HG02759 (cell line): Measurements from ENCODE around the gene PGC.

Experiments
- ATAC-seq: cut with Tn5 transposase; IDR thresholded peaks from one replicate; pipeline ENCODE4 v1.9.1; 2021; ENCODE audit warnings: mild to moderate bottlenecking, moderate library complexity; ENCODE audit not compliant: unreplicated experiment

Gene PGC

DNA sequence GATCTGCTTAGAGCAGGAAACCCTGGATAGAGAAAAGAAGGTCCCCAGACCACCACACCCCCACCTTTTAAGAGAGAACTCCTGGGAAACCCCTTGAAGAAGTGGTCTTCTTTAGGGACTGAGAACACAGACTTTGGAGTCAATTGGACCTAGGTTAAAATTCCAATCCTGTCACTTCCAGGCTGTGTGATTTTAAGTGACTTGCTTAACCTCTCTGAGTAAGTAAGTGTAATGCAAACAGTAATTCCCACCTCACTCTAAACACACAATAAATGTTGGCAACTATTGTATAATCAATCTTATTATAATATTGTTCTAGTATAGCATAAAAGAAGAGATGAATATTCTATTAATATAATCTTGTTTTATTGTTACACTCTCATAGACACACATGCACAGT lies 15.0 kb downstream of the PGC start:
- ATAC-seq: no peak

DNA sequence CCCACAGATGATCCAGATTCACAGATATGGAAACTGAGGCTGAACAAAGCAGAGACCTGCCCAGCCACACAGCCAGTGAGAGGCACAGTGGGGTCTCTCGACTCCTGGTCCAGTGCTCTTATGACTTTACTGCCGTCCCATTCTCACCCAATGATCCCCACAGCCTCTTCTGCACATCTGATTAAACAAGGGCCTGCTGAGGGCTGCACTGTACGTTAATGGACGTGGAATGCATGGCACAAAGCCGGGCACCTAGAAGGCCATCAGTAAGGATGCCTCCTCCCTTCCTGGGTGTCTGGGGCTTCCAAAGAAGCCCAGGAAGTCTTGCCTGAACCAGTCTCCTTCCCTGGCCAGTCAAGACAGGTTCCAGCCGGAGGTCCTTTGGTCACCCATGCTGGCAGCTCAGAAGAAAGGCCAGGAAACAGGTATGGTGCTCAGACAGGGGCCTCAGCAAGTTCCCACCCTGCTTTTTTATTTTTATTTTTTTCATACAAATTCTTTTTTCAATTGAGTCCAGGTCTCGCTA lies 15.6 kb downstream of the PGC start:
- no peak for ATAC-seq

DNA sequence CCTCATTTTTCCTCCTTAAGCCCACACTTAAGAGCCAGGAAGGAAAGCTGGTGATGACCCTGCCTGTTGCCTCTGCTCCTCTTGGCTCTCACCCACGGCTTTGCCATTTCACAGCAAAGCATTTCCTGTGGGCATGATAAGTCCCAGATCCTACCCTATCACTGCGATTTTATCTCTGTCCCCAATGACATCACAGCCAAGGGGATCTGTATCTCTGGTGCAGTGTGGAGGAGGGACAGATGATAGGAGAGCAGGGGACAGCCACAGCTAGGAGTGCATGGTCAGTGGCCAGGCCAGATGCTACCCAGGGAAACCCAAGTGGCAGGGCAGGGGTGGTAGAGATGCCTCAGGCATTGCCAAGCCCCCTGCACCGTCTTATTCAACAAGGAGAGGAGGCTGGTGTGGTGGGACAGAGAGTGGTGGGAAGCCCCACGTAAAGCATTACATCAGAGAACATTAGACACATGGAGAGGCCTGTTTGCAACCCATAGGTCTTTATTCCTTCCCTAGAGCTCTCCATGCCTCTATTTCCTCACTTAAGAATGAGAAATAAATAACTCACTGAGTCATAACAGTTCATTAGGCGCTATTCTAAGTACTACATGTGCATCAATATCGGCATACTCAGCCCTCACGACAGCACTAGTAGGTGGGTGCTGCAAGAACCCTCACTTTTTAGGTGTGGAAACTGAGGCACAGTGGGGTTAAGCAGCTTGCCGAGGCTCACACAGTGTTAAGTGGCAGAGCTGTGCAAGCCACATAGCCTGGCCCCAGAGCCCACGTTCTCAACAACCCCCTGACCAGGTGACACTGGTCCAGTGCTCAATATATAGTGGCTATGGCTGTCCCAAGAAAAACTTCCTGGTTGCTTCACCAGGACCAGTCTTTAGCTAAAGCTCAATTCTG lies 16.4 kb downstream of the PGC start:
- ATAC-seq: no peak

- no peak for ATAC-seq
Observed at GRCh38 chr6:41729624-41730023, 17.6 kb downstream of the PGC start.

DNA sequence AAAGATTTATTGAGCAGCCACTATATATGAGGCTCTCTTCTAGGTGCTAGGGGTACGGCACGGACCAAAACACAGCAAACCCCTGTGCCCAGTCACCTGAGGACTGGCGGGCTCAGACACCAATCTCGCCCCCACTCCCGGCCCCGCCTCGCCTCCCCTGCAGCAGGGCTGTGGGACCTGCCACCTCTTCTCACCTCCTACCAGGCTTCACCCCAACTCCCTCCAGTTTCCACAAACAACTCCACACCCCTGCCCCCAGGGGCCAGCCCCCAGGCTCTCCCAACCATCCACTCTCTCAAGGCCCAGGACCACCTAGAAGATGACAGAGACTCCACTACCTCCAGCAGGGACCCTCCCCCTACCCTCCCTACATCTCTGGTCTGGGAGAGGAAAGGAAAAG lies 18.2 kb downstream of the PGC start:
- ATAC-seq: no peak

DNA sequence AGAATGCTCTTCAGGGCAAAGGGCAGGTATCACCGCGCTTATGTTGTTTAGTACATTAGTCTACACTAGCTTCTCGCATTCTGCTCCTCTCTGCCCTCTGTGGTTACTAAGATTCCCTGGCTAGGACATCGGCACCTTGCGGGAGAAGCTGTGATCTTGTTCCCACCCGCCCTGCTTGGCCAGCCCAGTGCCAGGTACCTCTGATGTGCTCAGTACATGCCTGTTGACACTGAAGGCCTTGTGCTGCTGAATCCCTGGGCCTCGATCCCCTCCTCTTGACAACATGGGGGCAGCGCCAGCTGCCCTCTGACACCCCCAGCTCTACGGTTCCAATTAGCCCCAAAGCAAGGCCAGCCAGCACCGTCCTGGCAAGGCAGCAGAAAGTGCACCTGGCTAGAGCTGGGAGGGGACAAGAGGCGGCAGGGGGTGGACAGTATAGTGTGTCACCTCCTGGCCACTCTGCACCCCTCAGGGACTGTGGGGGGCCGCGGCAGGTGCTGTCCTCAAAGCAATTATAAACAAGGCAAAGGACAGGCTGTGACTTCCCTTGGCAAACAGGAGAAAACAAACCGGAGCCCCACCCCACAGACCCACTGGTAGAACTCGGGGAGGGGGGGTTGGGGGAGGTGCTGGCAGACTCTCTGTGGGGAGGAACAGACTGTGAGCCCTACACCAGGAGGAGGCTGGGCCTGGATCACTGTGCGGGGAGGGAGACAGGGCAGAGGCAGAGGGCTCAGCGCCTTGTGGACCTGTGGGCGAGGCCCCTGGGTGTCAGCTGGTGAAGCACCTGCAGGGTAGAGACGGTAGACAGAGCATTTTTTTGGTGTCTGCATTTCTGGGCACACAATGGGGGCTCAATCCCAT lies 18.9 kb downstream of the PGC start:
- no peak for ATAC-seq

- ATAC-seq: no peak
Observed at GRCh38 chr6:41727705-41728072, 19.5 kb downstream of the PGC start.

DNA sequence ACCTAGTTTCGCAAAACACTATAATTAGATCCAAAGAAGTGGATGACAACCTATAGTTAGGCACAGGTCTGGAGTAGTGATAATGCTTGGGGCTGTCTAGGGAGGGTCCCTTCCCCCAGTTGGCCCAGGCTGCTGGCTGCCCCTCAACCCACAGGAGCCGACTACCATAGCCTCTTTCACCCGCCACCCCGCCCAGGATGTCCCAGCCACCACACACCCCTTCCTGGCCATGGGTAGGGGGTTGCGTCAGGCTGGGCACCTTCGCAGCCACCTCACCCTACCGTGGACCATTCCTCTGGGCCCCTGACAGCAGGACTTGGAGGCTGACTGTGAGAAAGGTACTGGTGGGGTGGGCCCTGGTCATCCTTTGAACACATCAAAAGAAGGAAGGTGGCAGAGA lies 20.3 kb downstream of the PGC start:
- no peak for ATAC-seq

DNA sequence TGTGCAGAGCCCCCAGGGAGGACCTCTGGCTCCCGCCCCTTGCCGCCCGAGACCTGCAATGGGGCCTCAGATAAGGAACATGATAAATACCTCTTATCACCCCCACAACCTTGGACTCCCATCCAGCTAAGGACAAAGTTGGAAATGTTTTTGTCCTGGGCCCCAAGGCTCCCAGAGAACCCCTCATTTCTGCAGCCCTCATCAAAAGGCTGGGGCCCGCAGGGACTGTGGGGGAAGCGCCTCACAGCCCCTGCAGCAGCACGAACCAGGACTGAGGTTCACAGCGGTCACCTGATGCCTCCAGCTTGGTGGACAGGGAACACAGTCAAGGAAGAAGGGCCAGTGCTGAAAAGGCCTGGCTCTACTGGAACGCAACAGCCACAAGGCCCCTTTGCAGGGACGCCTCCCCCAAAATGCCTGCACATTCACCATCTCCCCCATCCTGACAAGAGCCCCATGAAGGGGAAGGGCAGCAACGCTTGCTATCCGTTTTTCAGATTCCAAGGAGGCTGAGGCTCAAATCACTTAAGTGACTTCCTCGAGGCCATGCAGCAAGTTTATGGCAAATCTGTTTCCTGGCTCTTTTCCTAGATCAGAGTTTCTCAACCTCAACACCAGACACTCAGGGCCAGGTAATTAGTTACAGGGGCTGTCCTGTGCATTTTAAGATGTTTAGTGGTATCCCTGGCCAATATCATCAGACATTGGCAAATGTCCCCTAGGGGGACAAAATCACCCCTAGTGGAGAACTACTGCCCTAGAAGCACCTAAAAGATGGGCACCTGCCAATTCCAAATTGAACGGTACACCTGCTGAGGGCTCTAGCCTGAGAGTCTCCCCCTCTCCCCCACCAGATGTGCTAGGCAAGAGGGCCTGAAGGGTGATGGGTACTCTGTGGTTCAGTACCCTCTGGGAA lies 22.4 kb downstream of the PGC start:
- ATAC-seq: no peak

DNA sequence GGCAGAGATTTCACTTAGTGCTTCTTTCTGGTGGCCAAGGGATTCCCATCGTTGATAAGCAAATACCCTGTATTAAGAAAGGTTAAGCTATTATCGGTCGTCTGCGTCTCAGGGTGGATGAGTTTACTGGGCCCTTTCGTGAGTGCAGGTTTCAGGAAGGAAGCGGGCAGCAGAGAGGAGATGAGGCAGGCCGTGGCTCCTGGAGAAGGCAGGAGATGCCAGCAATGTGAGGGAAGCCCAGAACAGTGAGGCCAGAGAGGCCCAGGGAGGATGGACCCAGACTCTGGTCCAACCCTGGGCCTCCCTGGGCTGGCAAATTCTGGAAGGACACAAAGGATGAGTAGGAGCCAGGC lies 23.0 kb downstream of the PGC start:
- no peak for ATAC-seq

DNA sequence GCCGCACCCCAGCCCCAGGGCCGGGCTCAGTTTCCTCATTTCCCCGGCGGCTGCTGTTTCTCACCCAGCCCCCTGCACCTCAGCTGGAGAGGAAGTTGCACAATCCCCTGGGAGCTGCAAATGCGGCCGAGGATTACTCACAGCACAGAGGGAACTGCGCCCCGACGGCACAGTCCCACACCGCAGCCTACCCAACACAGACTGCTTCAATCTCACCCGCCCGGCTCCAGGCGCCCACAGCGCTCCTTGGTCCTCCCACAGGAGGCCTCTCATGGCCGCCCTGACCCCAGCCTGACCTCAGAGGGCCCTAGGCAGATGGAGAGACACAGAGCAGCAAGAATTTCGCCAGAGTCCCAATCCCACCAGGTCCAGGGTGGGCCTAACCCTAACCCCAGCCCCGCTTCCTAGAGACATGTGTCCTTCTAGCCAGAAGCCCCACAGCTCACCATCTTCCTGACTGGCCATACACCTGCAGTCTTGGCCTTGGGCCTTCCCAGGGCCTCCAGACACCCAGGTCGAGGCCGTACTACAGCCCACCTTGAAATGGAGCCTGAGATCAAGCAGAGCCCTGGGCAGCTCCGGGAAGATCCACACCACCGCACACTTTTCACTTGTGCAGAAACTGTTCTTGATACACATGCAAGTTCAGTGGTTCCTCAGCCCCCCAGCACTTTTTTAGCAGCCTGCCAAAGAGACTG lies 23.5 kb downstream of the PGC start:
- ATAC-seq: peak; percentile 72

- ATAC-seq: no peak
Observed at GRCh38 chr6:41722969-41723529, 24.1 kb downstream of the PGC start.

DNA sequence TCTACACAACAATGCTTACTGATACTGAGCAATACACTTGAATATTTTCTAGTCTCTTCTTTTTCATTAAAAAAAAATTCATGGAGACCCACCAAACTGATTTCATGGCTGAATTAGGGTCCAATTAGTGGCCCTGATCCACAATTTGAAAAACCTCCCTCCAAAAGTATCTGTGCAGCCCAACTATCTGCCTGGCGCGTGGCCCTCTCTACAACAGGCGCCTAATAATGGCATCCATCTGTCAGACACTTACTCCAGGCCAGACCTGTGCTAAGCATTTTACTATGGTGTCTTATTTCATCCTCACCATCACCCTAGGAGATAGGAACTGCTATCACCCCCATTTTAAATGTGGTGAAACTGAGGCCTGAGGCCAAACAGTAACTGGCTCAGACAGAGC lies 25.8 kb downstream of the PGC start:
- ATAC-seq: no peak

GRCh38 chr6:41720783-41721182 lies 26.4 kb downstream of the PGC start:
- ATAC-seq: no peak

DNA sequence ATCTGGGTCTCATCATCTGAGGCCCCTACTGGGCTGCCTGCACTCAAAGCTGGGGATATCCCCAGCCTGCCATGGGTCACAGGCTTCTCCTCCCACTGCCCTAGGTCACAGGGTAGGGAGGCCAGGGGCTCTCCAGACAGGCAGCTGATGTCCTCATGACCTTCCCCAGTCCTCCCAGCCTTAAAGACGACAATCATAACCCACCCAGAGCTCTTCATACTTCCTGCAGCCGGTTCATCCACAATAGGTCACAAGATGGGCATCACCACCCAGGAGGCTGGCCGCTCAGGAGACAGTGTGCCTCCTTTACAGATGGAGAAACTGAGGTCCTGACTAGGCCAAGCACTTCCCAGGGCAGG lies 27.0 kb downstream of the PGC start:
- peak; percentile 38 for ATAC-seq

DNA sequence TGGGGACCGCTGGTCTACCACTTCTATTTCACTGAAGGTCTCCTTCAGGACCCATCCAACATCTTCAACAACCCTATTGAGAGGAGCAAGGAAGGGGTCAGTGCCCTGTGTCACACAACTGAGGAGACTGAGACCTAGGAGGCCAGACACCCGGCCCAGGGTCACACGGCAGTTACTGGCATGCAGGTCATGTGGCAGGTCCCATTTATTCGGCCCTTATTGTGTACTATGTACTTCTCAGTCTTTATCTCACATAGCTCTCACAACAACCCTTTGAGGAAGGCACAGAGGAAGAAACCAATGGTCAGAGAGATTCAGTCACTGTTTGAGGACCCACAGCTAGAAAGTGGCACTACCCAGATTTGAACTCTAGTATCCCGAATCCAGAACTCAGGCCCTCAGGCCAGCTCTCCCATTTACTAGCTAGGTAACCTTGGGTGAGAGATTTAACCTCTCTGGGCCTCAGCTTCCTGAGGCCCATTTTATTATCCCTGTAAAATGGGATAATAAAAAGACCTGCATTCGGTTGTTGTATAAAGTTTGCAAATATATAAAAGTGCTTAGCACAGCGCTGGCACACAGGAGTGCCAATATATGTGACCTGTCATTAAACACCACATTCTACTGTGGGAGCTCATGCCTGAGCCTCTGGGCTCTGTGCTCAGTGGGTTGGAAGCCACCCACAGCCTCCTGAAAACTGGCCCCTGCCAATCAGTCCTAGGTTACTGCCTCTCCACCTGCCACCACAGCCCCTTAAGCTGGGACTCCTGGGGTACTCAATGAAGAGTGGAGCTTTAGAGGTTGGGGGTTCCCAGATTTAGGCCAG lies 27.5 kb downstream of the PGC start:
- no peak for ATAC-seq

DNA sequence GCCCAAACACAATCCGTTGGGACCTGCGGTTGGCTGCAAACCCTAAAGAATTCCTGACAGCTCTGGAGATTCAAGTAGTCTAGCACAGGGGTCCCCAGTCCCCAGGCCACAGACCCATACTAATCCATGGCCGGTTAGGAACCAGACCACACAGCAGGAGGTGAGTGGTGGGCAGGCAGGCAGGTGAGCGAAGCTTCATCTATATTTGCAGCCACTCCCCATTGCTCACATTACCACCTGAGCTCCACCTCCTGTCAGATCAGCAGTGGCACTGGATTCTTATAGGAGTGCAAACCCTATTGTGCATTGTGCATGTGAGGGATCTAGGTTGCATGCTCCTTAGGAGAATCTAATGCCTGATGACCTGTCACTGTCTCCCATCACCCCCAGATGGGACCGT lies 28.4 kb downstream of the PGC start:
- no peak for ATAC-seq

GRCh38 chr6:41717392-41717736 lies 29.8 kb downstream of the PGC start:
- no peak for ATAC-seq
